Fibroblast of villous mesenchyme (primary cell): ENCODE data around the gene DAP. TPM values are rescaled to one million over a fixed set of nuclear protein-coding genes. Genes with fewer than 3 reads are reported as not detected.
"Not testable (repeated sequence)": the region's sequence is repeated elsewhere in the genome, so short reads cannot be mapped to it uniquely, and the experiment has no call there.

Experiments
- DNase-seq: peaks from one replicate; pipeline ENCODE4 v3.0.0-alpha.2; 2010; ENCODE audit warnings: low read depth
- H3K4me3 ChIP-seq: 2 replicates; pipeline ENCODE4 v1.5.1; 2011; ENCODE audit warnings: low read depth, mild to moderate bottlenecking, low read length
- CTCF ChIP-seq: IDR thresholded peaks from 2 replicates; pipeline ENCODE4 v1.5.1; 2012; ENCODE audit warnings: low read depth, mild to moderate bottlenecking, low read length; ENCODE audit not compliant: insufficient read depth
- total RNA-seq: library from RNA; depleted of rRNA; stranded (reverse); fragments of >200 nt; gene quantifications from 2 replicates; pipeline ENCODE4 v1.2.3, GENCODE V29; 2012

Gene DAP
- total RNA-seq, 1 donor: 43.2 TPM

DNA sequence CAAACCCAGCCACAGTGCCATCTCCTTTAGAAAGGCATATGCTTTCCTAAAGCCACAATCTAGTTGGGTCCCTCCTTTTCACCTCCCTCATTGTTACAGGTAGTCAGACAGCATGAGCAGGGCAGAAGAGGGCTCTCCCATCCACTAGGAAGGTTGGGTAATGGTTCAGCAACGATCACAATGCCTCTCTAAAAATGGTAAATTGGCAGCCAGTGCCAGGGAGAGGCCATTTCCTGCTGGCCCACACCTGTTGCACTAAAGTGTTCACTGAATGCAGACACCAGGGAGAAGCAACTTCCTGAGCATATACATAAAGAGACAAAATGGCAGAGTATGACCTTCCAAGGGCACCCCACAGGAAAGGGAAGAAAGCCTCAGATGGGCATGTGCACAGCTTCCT is 31.3 kb upstream of the DAP start:
- no peak overlapping the region for H3K4me3 ChIP-seq
- no peak for TF ChIP-seq CTCF
- DNase-seq: no peak

DNA sequence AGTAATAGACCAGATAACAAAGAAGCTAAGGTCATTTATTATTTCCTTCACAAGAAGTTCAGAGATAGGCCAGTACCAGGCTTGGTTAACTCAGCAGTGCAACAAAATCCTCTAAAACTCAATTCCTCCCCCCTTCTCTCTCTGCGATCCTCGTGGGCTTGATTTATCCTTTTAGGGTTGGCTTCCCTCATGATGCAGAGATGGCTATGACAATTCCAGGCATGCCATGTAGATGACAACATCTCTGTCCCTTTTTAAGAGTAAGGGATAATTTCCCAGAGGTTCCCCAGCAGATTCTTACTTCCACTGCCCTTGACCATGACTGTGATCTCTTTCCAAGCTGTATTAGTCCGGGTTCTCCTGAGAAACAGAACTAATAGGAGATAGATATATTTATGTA is 28.7 kb upstream of the DAP start:
- no peak for DNase-seq
- no peak overlapping the region for H3K4me3 ChIP-seq
- TF ChIP-seq CTCF: no peak

DNA sequence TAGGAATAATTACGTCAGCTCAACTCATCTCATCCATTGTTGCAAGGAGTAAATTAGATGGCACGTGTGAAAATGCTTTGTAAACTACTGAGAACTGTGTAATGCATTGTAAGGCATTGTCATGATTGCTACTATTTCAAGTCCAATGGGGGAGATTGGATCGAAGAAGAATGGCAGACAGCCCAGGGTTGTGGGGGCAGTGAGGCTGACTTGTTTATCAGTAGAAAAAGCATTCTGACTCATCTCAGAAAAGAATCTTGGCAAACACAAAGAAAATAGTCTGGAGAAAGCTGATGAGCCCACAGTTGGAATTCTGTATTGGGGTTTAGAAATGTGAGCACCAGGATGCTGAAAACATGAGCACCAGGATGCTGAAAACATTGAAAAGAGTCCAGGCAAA is 28.0 kb upstream of the DAP start:
- TF ChIP-seq CTCF: no peak
- DNase-seq: peak; percentile 72
- no peak overlapping the region for H3K4me3 ChIP-seq

DNA sequence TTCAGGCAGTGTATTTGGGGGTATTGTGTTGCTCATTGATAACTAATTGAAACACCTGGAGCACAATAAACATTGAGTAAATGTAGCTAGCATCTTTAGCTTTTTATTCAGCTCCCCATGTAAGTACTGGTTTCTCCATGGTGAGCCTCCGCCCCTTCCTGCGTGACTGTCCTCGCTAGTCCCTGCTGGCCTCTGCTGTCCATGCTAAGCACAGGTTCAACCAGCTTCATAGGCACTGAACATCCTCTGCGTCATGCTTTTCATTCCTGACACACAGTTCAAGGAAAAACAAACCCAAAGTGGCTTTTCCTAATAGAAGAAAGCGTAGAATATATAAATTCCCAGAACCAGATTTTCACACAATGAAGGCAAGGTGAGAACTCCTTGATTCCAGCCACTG is 27.3 kb upstream of the DAP start:
- no peak for TF ChIP-seq CTCF
- no peak for DNase-seq
- H3K4me3 ChIP-seq: no peak overlapping the region

DNA sequence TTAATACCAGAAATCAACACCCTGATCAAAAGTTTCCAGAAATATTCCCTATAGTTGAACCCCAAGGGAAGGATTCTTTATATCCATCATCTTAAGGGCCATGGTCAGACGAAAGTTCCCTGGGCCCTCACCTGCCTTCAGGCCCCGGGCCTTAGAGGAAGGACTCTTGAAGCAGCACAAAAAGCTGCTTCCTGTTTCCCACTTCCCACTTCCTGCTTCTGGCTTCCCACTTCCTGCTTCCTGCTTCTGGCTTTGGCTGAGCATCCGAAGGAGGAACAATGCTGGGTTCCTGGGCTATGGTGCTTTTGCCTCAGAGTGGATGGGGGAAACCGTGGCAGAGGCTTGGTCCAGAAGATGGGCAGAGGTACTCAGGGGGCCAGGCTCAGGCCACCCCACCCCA is 25.8 kb upstream of the DAP start:
- no peak for TF ChIP-seq CTCF
- no peak overlapping the region for H3K4me3 ChIP-seq
- DNase-seq: no peak

GRCh38 chr5:10780208-10780607 is 19.2 kb upstream of the DAP start:
- not testable (repeated sequence) for DNase-seq, H3K4me3 ChIP-seq

GRCh38 chr5:10779592-10779991 is 18.6 kb upstream of the DAP start:
- TF ChIP-seq CTCF: no peak
- no peak overlapping the region for H3K4me3 ChIP-seq
- no peak for DNase-seq
